HepG2 (cell line): ENCODE measurements around the gene ENAH.

Experiments
- ATF2 ChIP-seq: sonication (generic); formaldehyde crosslinking; IDR thresholded peaks from 2 replicates; pipeline ENCODE4 v1.4.0; 2020; ENCODE audit warnings: missing genetic modification reagents
- HMG20A ChIP-seq: IDR thresholded peaks from 2 replicates; pipeline ENCODE4 v1.6.1; 2016; ENCODE audit warnings: borderline replicate concordance
- KDM1A ChIP-seq: IDR thresholded peaks from 2 replicates; pipeline ENCODE4 v1.6.1; 2016; ENCODE audit warnings: missing compliant biosample characterization
- MAX ChIP-seq: IDR thresholded peaks from 2 replicates; pipeline ENCODE4 v1.6.1; 2012; ENCODE audit warnings: inconsistent platforms
- SP5 ChIP-seq: IDR thresholded peaks from 2 replicates; pipeline ENCODE4 v1.6.1; 2016; ENCODE audit warnings: low read depth, borderline replicate concordance
- TAF1 ChIP-seq: sonication (generic); formaldehyde crosslinking; IDR thresholded peaks from 2 replicates; pipeline ENCODE4 v1.4.0; 2020; ENCODE audit warnings: missing genetic modification reagents

DNA sequence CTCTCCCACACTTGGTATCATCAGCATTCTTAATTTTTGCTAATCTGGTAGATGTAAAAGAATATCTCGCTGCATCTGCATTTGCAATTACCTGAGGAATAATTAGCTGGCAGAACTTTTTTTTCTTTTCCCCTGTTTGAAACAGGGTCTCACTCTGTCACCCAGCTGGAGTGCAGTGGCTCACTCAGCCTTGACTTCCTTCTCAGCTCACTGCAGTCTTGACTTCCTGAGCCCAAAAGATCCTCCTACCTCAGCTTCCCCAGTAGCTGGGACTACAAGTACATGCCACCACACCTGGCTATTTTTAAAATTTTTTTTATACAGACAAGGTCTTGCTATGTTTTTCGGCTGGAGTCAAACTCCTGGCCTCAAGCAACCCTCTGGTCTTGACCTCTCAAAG is 35.4 kb upstream of the ENAH start:
- TF ChIP-seq SP5 (CRISPR knock-in tag) (no peak), ATF2 (CRISPR knock-in tag) (no peak), MAX (no peak), TAF1 (CRISPR knock-in tag) (no peak), HMG20A (CRISPR knock-in tag) (no peak), KDM1A (no peak)
